Dendritic cell treated with granulocyte-macrophage colony-stimulating factor and Interleukin-4, amounts not matched to agents 40 ng/mL and 50 ng/mL, for 4 days (primary cell): ENCODE results near the gene CLCC1.
"Not testable (repeated sequence)": the region's sequence is repeated elsewhere in the genome, so short reads cannot be mapped to it uniquely, and the experiment has no call there.

Experiments
- H3K27ac Mint-ChIP-seq: one replicate; pipeline ENCODE4 v1.8.0; 2022; ENCODE audit warnings: mild to moderate bottlenecking, mixed read lengths
- H3K27me3 Mint-ChIP-seq: one replicate; pipeline ENCODE4 v1.8.0; 2022; ENCODE audit warnings: mild to moderate bottlenecking, mixed read lengths
- H3K36me3 Mint-ChIP-seq: one replicate; pipeline ENCODE4 v1.8.0; 2022; ENCODE audit warnings: low read depth, mixed read lengths
- H3K4me1 Mint-ChIP-seq: one replicate; pipeline ENCODE4 v1.8.0; 2022; ENCODE audit warnings: low read depth, mixed read lengths
- H3K4me3 Mint-ChIP-seq: one replicate; pipeline ENCODE4 v1.8.0; 2022; ENCODE audit warnings: mild to moderate bottlenecking, moderate library complexity, mixed read lengths
- H3K9me3 Mint-ChIP-seq: one replicate; pipeline ENCODE4 v1.8.0; 2022; ENCODE audit warnings: mixed read lengths
- intact Hi-C: fragments of 100-400 bp; cut with micrococcal nuclease; formaldehyde crosslinking; loops from one replicate; pipeline ENCODE4 v1.15.0; 2022

CLCC1 gene

GRCh38 chr1:108955111-108955510, 8.2 kb downstream of the CLCC1 start:
- no peaks in the 10 kb centered on the region for H3K27me3 Mint-ChIP-seq
- intact Hi-C loops = no loop called here
- no peak overlapping the region for H3K4me3 Mint-ChIP-seq
- no peak overlapping the region for H3K27ac Mint-ChIP-seq
- H3K9me3 Mint-ChIP-seq = no peaks in the 10 kb centered on the region
- H3K4me1 Mint-ChIP-seq = peaks cover 27% of the 10 kb centered on the region
- H3K36me3 Mint-ChIP-seq = peaks cover 58% of the 10 kb centered on the region

GRCh38 chr1:108953452-108953851, 9.8 kb downstream of the CLCC1 start:
- H3K27me3 Mint-ChIP-seq = no peaks in the 10 kb centered on the region
- peaks cover 29% of the 10 kb centered on the region for H3K4me1 Mint-ChIP-seq
- no peak overlapping the region for H3K27ac Mint-ChIP-seq
- intact Hi-C loops = no loop called here
- H3K4me3 Mint-ChIP-seq = no peak overlapping the region
- H3K9me3 Mint-ChIP-seq = no peaks in the 10 kb centered on the region
- H3K36me3 Mint-ChIP-seq = peaks cover 44% of the 10 kb centered on the region

GRCh38 chr1:108951242-108951641, 12.0 kb downstream of the CLCC1 start:
- intact Hi-C loops = no loop called here
- Mint-ChIP-seq H3K36me3 (peaks cover 50% of the 10 kb centered on the region), H3K9me3 (no peaks in the 10 kb centered on the region), H3K27me3 (no peaks in the 10 kb centered on the region), H3K4me1 (peaks cover 23% of the 10 kb centered on the region), H3K4me3 (no peak overlapping the region), H3K27ac (no peak overlapping the region)

- Mint-ChIP-seq H3K27ac (peak overlapping the region; percentile 5), H3K4me1 (peaks cover 19% of the 10 kb centered on the region), H3K4me3 (no peak overlapping the region), H3K27me3 (no peaks in the 10 kb centered on the region), H3K9me3 (no peaks in the 10 kb centered on the region), H3K36me3 (peaks cover 52% of the 10 kb centered on the region)
- intact Hi-C loops = loop anchor here (10.0 kb wide), 1 partner anchor 86 kb away; no protein-coding TSS in a partner anchor
Measured at GRCh38 chr1:108949044-108949443, 14.2 kb downstream of the CLCC1 start.

GRCh38 chr1:108947871-108948525, 15.3 kb downstream of the CLCC1 start:
- intact Hi-C loops = loop anchor here (10.0 kb wide), 1 partner anchor 87 kb away; no protein-coding TSS in a partner anchor
- H3K4me3 Mint-ChIP-seq = no peak overlapping the region

GRCh38 chr1:108936170-108936569, 27.1 kb downstream of the CLCC1 start:
- Mint-ChIP-seq H3K4me3 (no peak overlapping the region), H3K27me3 (no peaks in the 10 kb centered on the region), H3K36me3 (peaks cover 81% of the 10 kb centered on the region), H3K9me3 (no peaks in the 10 kb centered on the region), H3K4me1 (no peaks in the 10 kb centered on the region), H3K27ac (no peak overlapping the region)
- intact Hi-C loops = no loop called here

More at GRCh38 chr1:108947871-108948525, 15.3 kb downstream of the CLCC1 start:
- H3K27ac Mint-ChIP-seq = no peak overlapping the region
- no peaks in the 10 kb centered on the region for H3K27me3 Mint-ChIP-seq
- H3K36me3 Mint-ChIP-seq = peaks cover 52% of the 10 kb centered on the region
- peaks cover 18% of the 10 kb centered on the region for H3K4me1 Mint-ChIP-seq
- H3K9me3 Mint-ChIP-seq = no peaks in the 10 kb centered on the region

- Mint-ChIP-seq H3K4me3 (no peak overlapping the region), H3K4me1 (no peaks in the 10 kb centered on the region), H3K27me3 (no peaks in the 10 kb centered on the region), H3K27ac (no peak overlapping the region), H3K9me3 (no peaks in the 10 kb centered on the region), H3K36me3 (peaks cover 88% of the 10 kb centered on the region)
- intact Hi-C loops = no loop called here
Measured at GRCh38 chr1:108933944-108934343, 29.3 kb downstream of the CLCC1 start.

- H3K27ac Mint-ChIP-seq, intact Hi-C loops, H3K4me3 Mint-ChIP-seq, H3K27me3 Mint-ChIP-seq, H3K4me1 Mint-ChIP-seq, H3K9me3 Mint-ChIP-seq: not testable (repeated sequence)
- H3K36me3 Mint-ChIP-seq = peaks cover 34% of the 10 kb centered on the region
Measured at GRCh38 chr1:108927565-108927964, 35.7 kb downstream of the CLCC1 start.

GRCh38 chr1:108925920-108926319, 37.4 kb downstream of the CLCC1 start:
- no peak overlapping the region for H3K27ac Mint-ChIP-seq
- intact Hi-C loops = no loop called here

GRCh38 chr1:108916788-108917187, 46.5 kb downstream of the CLCC1 start:
- Mint-ChIP-seq H3K36me3 (peaks cover 8% of the 10 kb centered on the region), H3K4me3 (no peak overlapping the region), H3K4me1 (no peaks in the 10 kb centered on the region), H3K9me3 (no peaks in the 10 kb centered on the region), H3K27ac (no peak overlapping the region), H3K27me3 (no peaks in the 10 kb centered on the region)
- intact Hi-C loops = no loop called here

More at GRCh38 chr1:108925920-108926319, 37.4 kb downstream of the CLCC1 start:
- Mint-ChIP-seq H3K9me3 (no peaks in the 10 kb centered on the region), H3K4me3 (no peak overlapping the region), H3K27me3 (no peaks in the 10 kb centered on the region), H3K4me1 (no peaks in the 10 kb centered on the region), H3K36me3 (peaks cover 27% of the 10 kb centered on the region)
